ENCODE data around the gene TGFBR3. TPM values are rescaled to one million over a fixed set of nuclear protein-coding genes. Genes with fewer than 3 reads are reported as not detected.
A peak's percentile ranks its signal among the peaks of the same experiment; 100 is the strongest.

TGFBR3 gene
- total and polyA plus RNA-seq, 2 experiments from 2014 or later = 46.8 to 68.3 TPM

DNA sequence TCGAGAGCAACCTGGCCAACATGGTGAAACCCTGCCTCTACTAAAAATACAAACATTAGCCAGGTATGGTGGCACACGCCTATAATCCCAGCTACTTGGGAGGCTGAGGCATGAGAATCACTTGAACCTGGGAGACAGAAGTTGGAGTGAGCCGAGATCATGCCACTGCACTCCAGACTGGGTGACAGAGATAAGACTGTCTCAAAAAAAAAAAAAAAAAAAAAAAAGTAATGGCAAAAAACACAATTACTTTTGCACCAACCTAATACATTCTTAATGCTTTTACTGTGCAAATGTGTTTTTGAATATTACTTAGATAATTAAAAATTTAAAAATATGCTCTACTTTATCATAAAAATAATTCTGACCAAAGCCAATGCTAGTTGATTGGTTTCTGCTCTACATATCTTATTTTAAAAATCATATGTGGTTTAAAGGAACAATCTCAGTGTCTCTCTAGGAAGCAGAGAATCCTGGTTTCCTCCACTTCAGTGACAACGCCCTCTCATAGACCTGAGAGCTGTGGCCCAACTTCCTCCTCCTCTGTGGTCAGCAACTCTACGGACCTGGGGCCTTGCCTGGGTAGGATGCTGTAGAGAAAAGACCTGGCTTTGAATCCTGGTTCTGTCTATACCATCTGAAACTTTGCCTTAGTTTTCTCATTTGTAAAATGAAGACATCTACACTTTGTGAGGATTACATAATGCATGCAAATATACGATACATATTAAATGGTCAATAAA is 64.7 kb downstream of the TGFBR3 start:
- DNase-seq (ENCODE audit: low spot score) = no peak
- Histone ChIP-seq H3K79me2 (peaks cover 47% of the 10 kb centered on the region), H2AFZ (no peak overlapping the region), H4K20me1 (ENCODE audit: insufficient read depth, poor library complexity, severe bottlenecking) (no peaks in the 10 kb centered on the region), H3K27ac (no peak overlapping the region), H3K9me3 (ENCODE audit: low read depth) (no peaks in the 10 kb centered on the region), H3K4me3 (no peak overlapping the region), H3K9me2 (replicated peaks; ENCODE audit: insufficient read depth) (no peaks in the 10 kb centered on the region), H3K27me3 (no peaks in the 10 kb centered on the region), H3K4me1 (ENCODE audit: insufficient read depth) (peaks cover 15% of the 10 kb centered on the region), H3K36me3 (replicated peaks; ENCODE audit: insufficient read depth, low read depth) (no peaks in the 10 kb centered on the region), H3K4me2 (no peak overlapping the region)
- TF ChIP-seq, protein P1, sequence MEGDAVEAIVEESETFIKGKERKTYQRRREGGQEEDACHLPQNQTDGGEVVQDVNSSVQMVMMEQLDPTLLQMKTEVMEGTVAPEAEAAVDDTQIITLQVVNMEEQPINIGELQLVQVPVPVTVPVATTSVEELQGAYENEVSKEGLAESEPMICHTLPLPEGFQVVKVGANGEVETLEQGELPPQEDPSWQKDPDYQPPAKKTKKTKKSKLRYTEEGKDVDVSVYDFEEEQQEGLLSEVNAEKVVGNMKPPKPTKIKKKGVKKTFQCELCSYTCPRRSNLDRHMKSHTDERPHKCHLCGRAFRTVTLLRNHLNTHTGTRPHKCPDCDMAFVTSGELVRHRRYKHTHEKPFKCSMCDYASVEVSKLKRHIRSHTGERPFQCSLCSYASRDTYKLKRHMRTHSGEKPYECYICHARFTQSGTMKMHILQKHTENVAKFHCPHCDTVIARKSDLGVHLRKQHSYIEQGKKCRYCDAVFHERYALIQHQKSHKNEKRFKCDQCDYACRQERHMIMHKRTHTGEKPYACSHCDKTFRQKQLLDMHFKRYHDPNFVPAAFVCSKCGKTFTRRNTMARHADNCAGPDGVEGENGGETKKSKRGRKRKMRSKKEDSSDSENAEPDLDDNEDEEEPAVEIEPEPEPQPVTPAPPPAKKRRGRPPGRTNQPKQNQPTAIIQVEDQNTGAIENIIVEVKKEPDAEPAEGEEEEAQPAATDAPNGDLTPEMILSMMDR (IDR thresholded peaks at IDR 0.05; ENCODE audit: poor library complexity) = no peak
- no peak for TF ChIP-seq EZH2phosphoT487 (IDR thresholded peaks at IDR 0.05; ENCODE audit: low read depth, severe bottlenecking, unreplicated experiment)
- TF ChIP-seq EZH2 (IDR thresholded peaks at IDR 0.05; ENCODE audit: borderline replicate concordance) = no peak
- 93% methylated on average over 6 of the region's 6 CpGs for WGBS (ENCODE audit: low lambda C conversion rate, missing lambda C conversion rate)

DNA sequence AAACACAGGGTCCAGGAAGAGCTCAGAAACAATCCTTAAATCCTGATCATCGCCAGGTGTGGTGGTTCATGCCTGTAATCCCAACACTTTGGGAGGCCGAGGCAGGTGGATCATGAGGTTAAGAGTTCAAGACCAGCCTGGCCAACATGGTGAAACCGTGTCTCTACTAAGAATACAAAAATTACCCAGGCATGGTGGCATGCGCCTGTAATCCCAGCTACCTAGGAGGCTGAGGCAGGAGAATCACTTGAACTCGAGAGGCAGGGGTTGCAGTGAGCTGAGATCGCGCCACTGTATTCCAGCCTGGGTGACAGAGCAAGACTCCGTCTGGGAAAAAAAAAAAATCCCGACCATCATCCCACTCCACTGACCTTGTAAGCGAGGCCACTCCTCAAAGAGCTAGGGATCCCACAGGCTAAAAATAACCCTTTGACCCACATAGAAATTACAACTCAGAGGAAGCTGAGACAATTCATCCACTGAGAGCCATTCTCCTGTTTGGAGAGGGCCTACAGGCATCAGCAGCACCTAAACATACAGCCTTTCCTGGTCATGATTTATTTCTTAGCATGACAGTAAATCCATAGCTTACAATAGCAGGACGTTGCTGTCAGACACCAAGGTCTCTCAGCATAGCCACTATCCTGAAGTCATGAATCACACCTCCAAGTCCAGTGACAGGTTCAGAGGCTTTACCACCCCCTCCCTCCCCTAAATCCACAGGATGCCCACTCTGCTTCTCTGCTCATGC is 66.7 kb downstream of the TGFBR3 start:
- H3K9me3 ChIP-seq (ENCODE audit: low read depth) = no peaks in the 10 kb centered on the region
- no peaks in the 10 kb centered on the region for H3K36me3 ChIP-seq (replicated peaks; ENCODE audit: insufficient read depth, low read depth)
- H3K4me3 ChIP-seq = no peak overlapping the region
- H3K4me1 ChIP-seq (ENCODE audit: insufficient read depth) = peaks cover 15% of the 10 kb centered on the region
- no peaks in the 10 kb centered on the region for H4K20me1 ChIP-seq (ENCODE audit: insufficient read depth, poor library complexity, severe bottlenecking)
- no peak overlapping the region for H3K4me2 ChIP-seq
- no peak overlapping the region for H2AFZ ChIP-seq
- H3K79me2 ChIP-seq = peaks cover 47% of the 10 kb centered on the region
- no peak for DNase-seq (ENCODE audit: low spot score)
- no peaks in the 10 kb centered on the region for H3K27me3 ChIP-seq
- peak overlapping the region; percentile 17 for H3K27ac ChIP-seq
- TF ChIP-seq, protein P1 (IDR thresholded peaks at IDR 0.05; ENCODE audit: poor library complexity) = no peak
- TF ChIP-seq EZH2 (IDR thresholded peaks at IDR 0.05; ENCODE audit: borderline replicate concordance) = no peak
- no peak for TF ChIP-seq EZH2phosphoT487 (IDR thresholded peaks at IDR 0.05; ENCODE audit: low read depth, severe bottlenecking, unreplicated experiment)
- no peaks in the 10 kb centered on the region for H3K9me2 ChIP-seq (replicated peaks; ENCODE audit: insufficient read depth)
- WGBS (ENCODE audit: low lambda C conversion rate, missing lambda C conversion rate) = 81% methylated on average over 11 of the region's 11 CpGs

DNA sequence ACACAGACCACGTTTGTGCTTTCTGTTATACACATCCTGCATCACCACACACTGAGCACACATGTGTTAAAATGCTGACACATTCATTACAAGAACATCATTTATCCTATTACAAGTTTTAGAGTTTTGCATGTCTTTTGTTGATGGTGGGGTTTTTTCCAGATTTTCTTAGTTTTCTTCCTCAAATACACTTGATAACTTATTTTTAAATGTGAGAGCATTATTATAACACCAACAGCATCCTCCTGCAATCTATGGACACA is 67.3 kb downstream of the TGFBR3 start:
- H4K20me1 ChIP-seq (ENCODE audit: insufficient read depth, poor library complexity, severe bottlenecking) = no peaks in the 10 kb centered on the region
- no peaks in the 10 kb centered on the region for H3K36me3 ChIP-seq (replicated peaks; ENCODE audit: insufficient read depth, low read depth)
- H3K4me1 ChIP-seq (ENCODE audit: insufficient read depth) = peaks cover 15% of the 10 kb centered on the region
- TF ChIP-seq EZH2 (IDR thresholded peaks at IDR 0.05; ENCODE audit: borderline replicate concordance) (no peak), EZH2phosphoT487 (IDR thresholded peaks at IDR 0.05; ENCODE audit: low read depth, severe bottlenecking, unreplicated experiment) (no peak)
- TF ChIP-seq, protein P1 (IDR thresholded peaks at IDR 0.05; ENCODE audit: poor library complexity) = no peak
- no peaks in the 10 kb centered on the region for H3K9me3 ChIP-seq (ENCODE audit: low read depth)
- DNase-seq (ENCODE audit: low spot score) = no peak
- no peaks in the 10 kb centered on the region for H3K27me3 ChIP-seq
- 25% methylated on average over 1 of the region's 1 CpG for WGBS (ENCODE audit: low lambda C conversion rate, missing lambda C conversion rate)
- no peak overlapping the region for H3K4me3 ChIP-seq
- no peak overlapping the region for H2AFZ ChIP-seq
- H3K9me2 ChIP-seq (replicated peaks; ENCODE audit: insufficient read depth) = no peaks in the 10 kb centered on the region
- H3K27ac ChIP-seq = peak overlapping the region; percentile 17
- H3K4me2 ChIP-seq = no peak overlapping the region
- H3K79me2 ChIP-seq = peaks cover 41% of the 10 kb centered on the region
